Measurements from ENCODE around the gene RELCH.

RELCH gene

DNA sequence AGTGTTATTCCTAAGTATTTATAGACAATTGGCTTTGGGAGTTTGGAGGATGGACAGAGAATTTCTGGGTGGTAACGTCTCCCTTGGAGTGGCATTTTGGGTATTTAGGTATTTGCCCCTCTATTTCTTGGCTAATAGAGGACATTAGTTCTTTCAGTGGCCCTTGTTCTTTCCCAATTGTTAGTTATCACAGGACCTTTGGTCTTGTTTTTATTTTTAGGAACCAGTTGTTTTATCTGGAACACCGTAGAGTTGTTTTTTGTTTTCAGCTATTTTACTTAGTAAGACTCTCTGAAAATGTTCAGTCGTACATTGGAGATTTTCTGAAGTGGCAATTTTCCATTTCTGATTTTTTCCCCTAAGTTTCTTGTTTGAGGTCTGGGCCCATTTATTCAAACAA, 97.6 kb downstream of the RELCH start:
- Histone ChIP-seq H3K9me2 (replicated peaks; ENCODE audit: control insufficient read depth, low read length) (no peaks in the 10 kb centered on the region), H3K79me2 (ENCODE audit: control insufficient read depth, low read length) (no peaks in the 10 kb centered on the region), H3K27me3 (ENCODE audit: control insufficient read depth, low read length) (no peaks in the 10 kb centered on the region), H3F3A (ENCODE audit: control insufficient read depth, insufficient read depth) (no peaks in the 10 kb centered on the region), H3K4me1 (ENCODE audit: control insufficient read depth, low read length) (peaks cover 17% of the 10 kb centered on the region), H3K4me2 (ENCODE audit: low read length) (no peak overlapping the region), H4K20me1 (ENCODE audit: control insufficient read depth, insufficient read depth, low read depth, low read length) (no peaks in the 10 kb centered on the region), H3K27ac (ENCODE audit: low read depth, low read length) (no peak overlapping the region), H3K4me3 (ENCODE audit: low read length) (no peak overlapping the region), H3K36me3 (ENCODE audit: control insufficient read depth, low read length) (peaks cover 55% of the 10 kb centered on the region), H3K9me3 (ENCODE audit: control insufficient read depth, insufficient read depth, low read length) (no peaks in the 10 kb centered on the region)
- no peak for TF ChIP-seq EZH2phosphoT487 (IDR thresholded peaks at IDR 0.05; ENCODE audit: borderline replicate concordance, low read length)
- TF ChIP-seq, protein P1, sequence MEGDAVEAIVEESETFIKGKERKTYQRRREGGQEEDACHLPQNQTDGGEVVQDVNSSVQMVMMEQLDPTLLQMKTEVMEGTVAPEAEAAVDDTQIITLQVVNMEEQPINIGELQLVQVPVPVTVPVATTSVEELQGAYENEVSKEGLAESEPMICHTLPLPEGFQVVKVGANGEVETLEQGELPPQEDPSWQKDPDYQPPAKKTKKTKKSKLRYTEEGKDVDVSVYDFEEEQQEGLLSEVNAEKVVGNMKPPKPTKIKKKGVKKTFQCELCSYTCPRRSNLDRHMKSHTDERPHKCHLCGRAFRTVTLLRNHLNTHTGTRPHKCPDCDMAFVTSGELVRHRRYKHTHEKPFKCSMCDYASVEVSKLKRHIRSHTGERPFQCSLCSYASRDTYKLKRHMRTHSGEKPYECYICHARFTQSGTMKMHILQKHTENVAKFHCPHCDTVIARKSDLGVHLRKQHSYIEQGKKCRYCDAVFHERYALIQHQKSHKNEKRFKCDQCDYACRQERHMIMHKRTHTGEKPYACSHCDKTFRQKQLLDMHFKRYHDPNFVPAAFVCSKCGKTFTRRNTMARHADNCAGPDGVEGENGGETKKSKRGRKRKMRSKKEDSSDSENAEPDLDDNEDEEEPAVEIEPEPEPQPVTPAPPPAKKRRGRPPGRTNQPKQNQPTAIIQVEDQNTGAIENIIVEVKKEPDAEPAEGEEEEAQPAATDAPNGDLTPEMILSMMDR (IDR thresholded peaks at IDR 0.05; ENCODE audit: low read depth, low read length, poor library complexity, severe bottlenecking) = no peak

- Histone ChIP-seq H3K27me3 (ENCODE audit: control insufficient read depth, low read length) (no peaks in the 10 kb centered on the region), H3K9me3 (ENCODE audit: control insufficient read depth, insufficient read depth, low read length) (no peaks in the 10 kb centered on the region), H3K4me1 (ENCODE audit: control insufficient read depth, low read length) (peaks cover 17% of the 10 kb centered on the region), H3K4me2 (ENCODE audit: low read length) (no peak overlapping the region), H3K9me2 (replicated peaks; ENCODE audit: control insufficient read depth, low read length) (no peaks in the 10 kb centered on the region), H3K4me3 (ENCODE audit: low read length) (no peak overlapping the region), H3K27ac (ENCODE audit: low read depth, low read length) (no peak overlapping the region), H4K20me1 (ENCODE audit: control insufficient read depth, insufficient read depth, low read depth, low read length) (no peaks in the 10 kb centered on the region), H3K79me2 (ENCODE audit: control insufficient read depth, low read length) (no peaks in the 10 kb centered on the region), H3K36me3 (ENCODE audit: control insufficient read depth, low read length) (peaks cover 52% of the 10 kb centered on the region), H3F3A (ENCODE audit: control insufficient read depth, insufficient read depth) (no peaks in the 10 kb centered on the region)
- TF ChIP-seq EZH2phosphoT487 (IDR thresholded peaks at IDR 0.05; ENCODE audit: borderline replicate concordance, low read length) = no peak
- TF ChIP-seq, protein P1 (IDR thresholded peaks at IDR 0.05; ENCODE audit: low read depth, low read length, poor library complexity, severe bottlenecking) = no peak
Observed at GRCh38 chr18:62285281-62285680, 98.2 kb downstream of the RELCH start.

- Histone ChIP-seq H3F3A (ENCODE audit: control insufficient read depth, insufficient read depth) (no peaks in the 10 kb centered on the region), H3K9me3 (ENCODE audit: control insufficient read depth, insufficient read depth, low read length) (no peaks in the 10 kb centered on the region), H3K9me2 (replicated peaks; ENCODE audit: control insufficient read depth, low read length) (no peaks in the 10 kb centered on the region), H4K20me1 (ENCODE audit: control insufficient read depth, insufficient read depth, low read depth, low read length) (no peaks in the 10 kb centered on the region), H3K4me2 (ENCODE audit: low read length) (peak overlapping the region; percentile 22), H3K79me2 (ENCODE audit: control insufficient read depth, low read length) (no peaks in the 10 kb centered on the region), H3K27me3 (ENCODE audit: control insufficient read depth, low read length) (no peaks in the 10 kb centered on the region), H3K36me3 (ENCODE audit: control insufficient read depth, low read length) (peaks cover 51% of the 10 kb centered on the region), H3K4me1 (ENCODE audit: control insufficient read depth, low read length) (peaks cover 17% of the 10 kb centered on the region), H3K4me3 (ENCODE audit: low read length) (no peak overlapping the region), H3K27ac (ENCODE audit: low read depth, low read length) (no peak overlapping the region)
- TF ChIP-seq EZH2phosphoT487 (IDR thresholded peaks at IDR 0.05; ENCODE audit: borderline replicate concordance, low read length) = no peak
- TF ChIP-seq, protein P1 (IDR thresholded peaks at IDR 0.05; ENCODE audit: low read depth, low read length, poor library complexity, severe bottlenecking) = no peak
Observed at GRCh38 chr18:62287781-62288664, 101.0 kb downstream of the RELCH start.

Measured in DOHH2 (cell line).